Smooth muscle cell (in vitro differentiated cells): Measurements from ENCODE around the gene GALNT16. TPM values are rescaled to one million over a fixed set of nuclear protein-coding genes. Genes with fewer than 3 reads are reported as not detected.

Source experiments
- DNase-seq: peaks from one replicate; lab custom pipeline; 2025; ENCODE audit not compliant: unreplicated experiment; lab: John Stamatoyannopoulos, UW
- H2AFZ ChIP-seq: fragments of 200-600 bp; sonication (generic); 2 replicates; pipeline ENCODE4 v1.6.0; 2016; ENCODE audit warnings: antibody characterized with exemption, low read depth, mild to moderate bottlenecking
- H3F3A ChIP-seq: fragments of 200-600 bp; sonication (generic); 2 replicates; pipeline ENCODE4 v1.6.0; 2017; ENCODE audit warnings: antibody characterized with exemption, low read depth
- H3K27ac ChIP-seq: fragments of 200-600 bp; sonication (generic); 2 replicates; pipeline ENCODE4 v1.5.1; 2016; ENCODE audit warnings: low read depth, mild to moderate bottlenecking
- H3K27me3 ChIP-seq: fragments of 200-600 bp; sonication (generic); 2 replicates; pipeline ENCODE4 v1.6.1; 2016; ENCODE audit warnings: low read depth, mild to moderate bottlenecking
- H3K36me3 ChIP-seq: fragments of 200-600 bp; sonication (generic); 2 replicates; pipeline ENCODE4 v1.5.1; 2016; ENCODE audit warnings: low read depth
- H3K4me1 ChIP-seq: fragments of 200-600 bp; sonication (generic); 2 replicates; pipeline ENCODE4 v1.5.1; 2016; ENCODE audit warnings: low read depth
- H3K4me2 ChIP-seq: fragments of 200-600 bp; sonication (generic); 2 replicates; pipeline ENCODE4 v1.6.0; 2016; ENCODE audit warnings: mild to moderate bottlenecking
- H3K4me3 ChIP-seq: fragments of 200-600 bp; sonication (generic); 2 replicates; pipeline ENCODE4 v1.5.1; 2016; ENCODE audit warnings: mild to moderate bottlenecking
- H3K79me2 ChIP-seq: fragments of 200-600 bp; sonication (generic); 2 replicates; pipeline ENCODE4 v1.6.0; 2016; ENCODE audit warnings: low read depth, mild to moderate bottlenecking
- H3K9ac ChIP-seq: fragments of 200-600 bp; sonication (generic); 2 replicates; pipeline ENCODE4 v1.6.0; 2016; ENCODE audit warnings: low read depth
- H3K9me3 ChIP-seq: fragments of 200-600 bp; sonication (generic); replicated peaks from 2 replicates; pipeline ENCODE4 v1.5.1; 2016; ENCODE audit warnings: low read depth
- H4K20me1 ChIP-seq: fragments of 200-600 bp; sonication (generic); 2 replicates; pipeline ENCODE4 v1.6.0; 2016; ENCODE audit warnings: low read depth
- WGBS: methylation state at CpG from one replicate; pipeline ENCODE4 v1.1.7; 2016; ENCODE audit warnings: low lambda C conversion rate; 5-methylcytosine and 5-hydroxymethylcytosine counted together
- polyA plus RNA-seq: library from polyadenylated mRNA; unstranded; fragments of >200 nt; fragmentation: Nextera tagmentation; extraction: Ambion mirVana; gene quantifications from 2 replicates; pipeline ENCODE4 v1.2.1, GENCODE V29; 2016
- total RNA-seq: library from RNA; depleted of rRNA; stranded (reverse); fragments of >200 nt; gene quantifications from 2 replicates; pipeline ENCODE4 v1.2.3, GENCODE V29; 2014
- TF ChIP-seq, protein P1 (sequence below): fragments of 200-600 bp; sonication (generic); IDR thresholded peaks from 2 replicates; pipeline ENCODE4 v1.5.1; 2017; ENCODE audit warnings: borderline replicate concordance, mild to moderate bottlenecking, antibody characterized with exemption; ENCODE audit not compliant: insufficient read depth, poor library complexity, severe bottlenecking

Gene GALNT16
- total and polyA plus RNA-seq, 2 experiments from 2014 or later = 0.54 to 4.7 TPM

DNA sequence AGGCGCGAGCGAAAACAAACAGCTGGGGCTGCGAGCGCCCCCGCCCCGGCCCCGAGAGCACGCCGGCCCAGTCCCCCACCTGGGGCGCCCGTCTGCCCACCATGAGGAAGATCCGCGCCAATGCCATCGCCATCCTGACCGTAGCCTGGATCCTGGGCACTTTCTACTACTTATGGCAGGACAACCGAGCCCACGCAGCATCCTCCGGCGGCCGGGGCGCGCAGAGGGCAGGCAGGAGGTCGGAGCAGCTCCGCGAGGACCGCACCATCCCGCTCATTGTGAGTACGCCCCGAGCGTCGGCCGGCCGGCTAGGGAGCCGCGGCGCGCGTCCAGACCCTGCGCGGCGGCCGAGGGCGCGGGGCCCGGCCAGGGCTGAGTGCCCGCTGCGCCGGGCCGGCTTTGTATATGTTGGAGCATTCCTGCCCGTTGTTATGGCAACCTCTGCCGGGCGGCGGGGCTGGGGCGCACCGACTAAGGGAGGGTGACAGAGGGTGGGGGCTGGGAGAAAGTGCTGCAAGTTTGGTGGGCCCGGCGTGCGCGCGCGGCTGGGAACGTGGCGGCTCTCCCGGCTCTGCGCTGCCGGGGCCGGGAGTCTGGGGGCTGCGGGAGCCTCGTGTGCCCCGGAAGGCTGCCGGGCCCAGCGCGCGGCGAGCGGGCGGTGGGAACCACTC is 367 bp downstream of the GALNT16 start:
- Histone ChIP-seq H3K4me2 (peak overlapping the region; percentile 99), H3K9ac (no peak overlapping the region), H3K4me1 (peaks cover 11% of the 10 kb centered on the region), H3K9me3 (no peaks in the 10 kb centered on the region), H4K20me1 (no peaks in the 10 kb centered on the region), H2AFZ (peak overlapping the region; percentile 66), H3K27ac (no peak overlapping the region), H3F3A (no peaks in the 10 kb centered on the region), H3K79me2 (no peaks in the 10 kb centered on the region), H3K36me3 (no peaks in the 10 kb centered on the region), H3K27me3 (peaks cover 83% of the 10 kb centered on the region), H3K4me3 (peak overlapping the region; percentile 68)
- 1% methylated on average over 44 of the region's 78 CpGs for WGBS
- TF ChIP-seq, protein P1, sequence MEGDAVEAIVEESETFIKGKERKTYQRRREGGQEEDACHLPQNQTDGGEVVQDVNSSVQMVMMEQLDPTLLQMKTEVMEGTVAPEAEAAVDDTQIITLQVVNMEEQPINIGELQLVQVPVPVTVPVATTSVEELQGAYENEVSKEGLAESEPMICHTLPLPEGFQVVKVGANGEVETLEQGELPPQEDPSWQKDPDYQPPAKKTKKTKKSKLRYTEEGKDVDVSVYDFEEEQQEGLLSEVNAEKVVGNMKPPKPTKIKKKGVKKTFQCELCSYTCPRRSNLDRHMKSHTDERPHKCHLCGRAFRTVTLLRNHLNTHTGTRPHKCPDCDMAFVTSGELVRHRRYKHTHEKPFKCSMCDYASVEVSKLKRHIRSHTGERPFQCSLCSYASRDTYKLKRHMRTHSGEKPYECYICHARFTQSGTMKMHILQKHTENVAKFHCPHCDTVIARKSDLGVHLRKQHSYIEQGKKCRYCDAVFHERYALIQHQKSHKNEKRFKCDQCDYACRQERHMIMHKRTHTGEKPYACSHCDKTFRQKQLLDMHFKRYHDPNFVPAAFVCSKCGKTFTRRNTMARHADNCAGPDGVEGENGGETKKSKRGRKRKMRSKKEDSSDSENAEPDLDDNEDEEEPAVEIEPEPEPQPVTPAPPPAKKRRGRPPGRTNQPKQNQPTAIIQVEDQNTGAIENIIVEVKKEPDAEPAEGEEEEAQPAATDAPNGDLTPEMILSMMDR = no peak
- DNase-seq = no peak

DNA sequence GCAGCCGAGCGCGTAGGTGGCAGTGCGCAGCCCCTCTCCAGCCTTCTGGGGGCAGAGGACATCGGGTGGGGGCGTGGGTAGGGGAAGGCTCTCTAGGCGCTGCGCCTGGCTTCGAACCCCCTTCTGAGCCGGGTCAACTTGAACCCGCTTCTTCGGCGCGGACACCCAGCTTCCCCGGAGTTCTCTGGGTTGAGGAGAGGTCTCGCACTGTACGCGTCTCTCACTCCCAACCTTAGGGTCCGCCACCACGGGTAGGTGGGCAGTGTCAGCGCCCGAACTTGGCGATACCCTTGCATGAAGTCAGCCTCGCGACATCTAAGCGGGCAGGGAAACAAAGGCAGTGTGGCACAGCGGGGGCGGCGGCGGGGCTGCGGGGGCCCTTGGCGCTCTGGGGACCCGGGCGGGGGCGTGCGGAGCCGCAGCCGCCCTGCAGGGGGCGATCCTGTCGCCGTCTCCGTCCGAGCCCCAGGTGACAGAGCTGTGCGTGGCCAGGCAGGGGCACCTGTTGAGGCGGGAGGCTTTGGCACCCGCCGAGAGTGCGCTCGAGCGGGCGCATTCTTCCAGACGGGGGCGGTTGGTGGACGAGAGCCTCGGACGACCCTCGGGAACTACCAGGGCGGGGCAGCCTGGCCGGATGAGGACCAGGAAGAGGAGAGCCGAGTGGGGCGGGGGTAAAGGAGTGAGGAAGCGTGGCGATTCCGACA is 1.1 kb downstream of the GALNT16 start:
- no peaks in the 10 kb centered on the region for H4K20me1 ChIP-seq
- peaks cover 76% of the 10 kb centered on the region for H3K27me3 ChIP-seq
- WGBS = 2% methylated on average over 52 of the region's 64 CpGs
- DNase-seq = no peak
- H3K4me3 ChIP-seq = peak overlapping the region; percentile 68
- no peaks in the 10 kb centered on the region for H3K9me3 ChIP-seq
- H3K9ac ChIP-seq = no peak overlapping the region
- H3K27ac ChIP-seq = no peak overlapping the region
- no peaks in the 10 kb centered on the region for H3K36me3 ChIP-seq
- TF ChIP-seq, protein P1 = peak; percentile 49
- H3F3A ChIP-seq = no peaks in the 10 kb centered on the region
- peak overlapping the region; percentile 99 for H3K4me2 ChIP-seq
- H3K4me1 ChIP-seq = peaks cover 11% of the 10 kb centered on the region
- no peaks in the 10 kb centered on the region for H3K79me2 ChIP-seq
- no peak overlapping the region for H2AFZ ChIP-seq

DNA sequence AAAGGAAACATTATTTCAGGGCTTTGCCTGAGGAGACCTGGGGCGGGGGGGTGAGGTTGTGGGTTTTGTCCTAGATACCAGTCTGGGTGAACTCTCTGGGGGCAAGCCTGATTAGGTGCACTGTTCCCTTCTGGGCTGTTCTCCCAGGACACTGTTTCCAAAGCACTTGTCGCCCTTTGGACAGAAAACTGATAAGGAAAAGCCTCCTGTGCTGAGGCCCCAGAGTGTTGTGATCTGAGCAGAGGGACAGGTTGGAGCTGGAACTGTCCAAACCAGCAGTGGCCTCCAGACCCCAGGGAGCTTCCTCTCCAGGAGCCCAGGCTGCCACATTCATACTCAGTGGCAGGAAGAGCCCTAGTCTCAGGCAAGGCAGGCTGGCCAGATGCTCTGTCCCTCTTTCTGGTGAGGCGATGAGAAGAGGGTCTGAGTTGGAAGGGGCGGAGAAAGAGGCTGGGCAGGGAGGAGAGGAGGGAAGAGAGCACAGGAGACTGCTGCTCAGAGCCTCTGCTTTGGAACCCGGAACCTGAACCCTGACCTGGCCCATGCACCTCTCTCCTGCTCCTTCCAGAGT is 1.9 kb downstream of the GALNT16 start:
- no peaks in the 10 kb centered on the region for H3K9me3 ChIP-seq
- DNase-seq = no peak
- H3F3A ChIP-seq = no peaks in the 10 kb centered on the region
- H3K27ac ChIP-seq = no peak overlapping the region
- H3K79me2 ChIP-seq = no peaks in the 10 kb centered on the region
- no peaks in the 10 kb centered on the region for H3K36me3 ChIP-seq
- H3K27me3 ChIP-seq = peaks cover 68% of the 10 kb centered on the region
- H2AFZ ChIP-seq = no peak overlapping the region
- no peak overlapping the region for H3K9ac ChIP-seq
- peak overlapping the region; percentile 68 for H3K4me3 ChIP-seq
- TF ChIP-seq, protein P1 = no peak
- no peaks in the 10 kb centered on the region for H4K20me1 ChIP-seq
- H3K4me2 ChIP-seq = no peak overlapping the region
- WGBS = 37% methylated on average over 5 of the region's 5 CpGs
- peaks cover 11% of the 10 kb centered on the region for H3K4me1 ChIP-seq
